PC-9 (cell line): ENCODE data around the gene NFE2L2. TPM values are rescaled to one million over a fixed set of nuclear protein-coding genes. Genes with fewer than 3 reads are reported as not detected.

ENCODE experiments used
- BruUV-seq: library from RNA; stranded (reverse); fragments of 400-500 nt; replicated peaks from 2 replicates; lab custom pipeline; 2021; lab: Mats Ljungman, UMichigan
- CTCF ChIA-PET: fragments of 300-600 bp; sonication (Branson Sonifier 250); formaldehyde crosslinking; loops from one replicate; lab custom pipeline; 2022; ENCODE audit warnings: antibody characterized with exemption; lab: Charles Lee
- POLR2A ChIA-PET: fragments of 300-600 bp; sonication (Branson Sonifier 250); formaldehyde crosslinking; loops from one replicate; lab custom pipeline; 2022; ENCODE audit warnings: antibody characterized with exemption; ENCODE audit not compliant: unreplicated experiment; lab: Charles Lee
- DNase-seq, 2 experiments: peaks; one replicate each; pipeline versions ENCODE4 v3.0.0 to v3.0.0-alpha.2; 2015 to 2022; ENCODE audit warnings: mixed read lengths in 1 of 2
- H2AFZ ChIP-seq: fragments of 200-600 bp; sonication (generic); 2 replicates; pipeline ENCODE4 v1.8.1; 2017; ENCODE audit warnings: antibody characterized with exemption
- H3F3A ChIP-seq: fragments of 200-600 bp; sonication (generic); 2 replicates; pipeline ENCODE4 v1.8.1; 2017; ENCODE audit warnings: antibody characterized with exemption, mild to moderate bottlenecking, low read depth; ENCODE audit not compliant: insufficient read depth
- H3K27ac ChIP-seq: fragments of 200-600 bp; sonication (generic); 2 replicates; pipeline ENCODE4 v1.6.1; 2016; ENCODE audit warnings: mixed run types
- H3K27me3 ChIP-seq: fragments of 200-600 bp; sonication (generic); 2 replicates; pipeline ENCODE4 v1.6.1; 2016; ENCODE audit warnings: low read depth, mixed run types; ENCODE audit not compliant: insufficient read depth
- H3K36me3 ChIP-seq: fragments of 200-600 bp; sonication (generic); 2 replicates; pipeline ENCODE4 v1.6.1; 2016; ENCODE audit warnings: low read depth, mixed run types
- H3K4me1 ChIP-seq: fragments of 200-600 bp; sonication (generic); replicated peaks from 2 replicates; pipeline ENCODE4 v1.6.1; 2016; ENCODE audit warnings: mixed run types; ENCODE audit not compliant: insufficient read depth
- H3K4me2 ChIP-seq: fragments of 200-600 bp; sonication (generic); 2 replicates; pipeline ENCODE4 v1.6.1; 2017; ENCODE audit warnings: mixed run types
- H3K4me3 ChIP-seq: fragments of 200-600 bp; sonication (generic); 2 replicates; pipeline ENCODE4 v1.6.1; 2016; ENCODE audit warnings: mixed run types
- H3K79me2 ChIP-seq: fragments of 200-600 bp; sonication (generic); 2 replicates; pipeline ENCODE4 v1.6.1; 2017; ENCODE audit warnings: low read depth, mixed run types
- H3K9me2 ChIP-seq: fragments of 200-600 bp; sonication (generic); 2 replicates; pipeline ENCODE4 v1.8.1; 2017; ENCODE audit warnings: mild to moderate bottlenecking; ENCODE audit not compliant: insufficient read depth
- H3K9me3 ChIP-seq: fragments of 200-600 bp; sonication (generic); 2 replicates; pipeline ENCODE4 v1.8.1; 2016; ENCODE audit warnings: low read depth; ENCODE audit not compliant: insufficient read depth
- H4K20me1 ChIP-seq: fragments of 200-600 bp; sonication (generic); 2 replicates; pipeline ENCODE4 v1.8.1; 2017; ENCODE audit not compliant: insufficient read depth
- CTCF ChIP-seq: fragments of 200-600 bp; sonication (generic); conservative IDR thresholded peaks from 2 replicates; pipeline ENCODE4 v1.6.1; 2017; ENCODE audit warnings: mixed run types, antibody characterized with exemption, mild to moderate bottlenecking, moderate library complexity
- EZH2 ChIP-seq: fragments of 200-600 bp; sonication (generic); IDR thresholded peaks from 2 replicates; pipeline ENCODE4 v1.8.0; 2017; ENCODE audit warnings: antibody characterized with exemption, low read depth
- intact Hi-C: fragments of 100-400 bp; cut with micrococcal nuclease; formaldehyde crosslinking; loops from one replicate; pipeline ENCODE4 v1.10.0; 2022; ENCODE audit not compliant: unreplicated experiment
- total RNA-seq: library from RNA; stranded (reverse); gene quantifications from 2 replicates; pipeline ENCODE4 v1.2.3, GENCODE V29; 2021

Gene NFE2L2
- total RNA-seq, 1 experiment from 2014 or later: 138 TPM

DNA sequence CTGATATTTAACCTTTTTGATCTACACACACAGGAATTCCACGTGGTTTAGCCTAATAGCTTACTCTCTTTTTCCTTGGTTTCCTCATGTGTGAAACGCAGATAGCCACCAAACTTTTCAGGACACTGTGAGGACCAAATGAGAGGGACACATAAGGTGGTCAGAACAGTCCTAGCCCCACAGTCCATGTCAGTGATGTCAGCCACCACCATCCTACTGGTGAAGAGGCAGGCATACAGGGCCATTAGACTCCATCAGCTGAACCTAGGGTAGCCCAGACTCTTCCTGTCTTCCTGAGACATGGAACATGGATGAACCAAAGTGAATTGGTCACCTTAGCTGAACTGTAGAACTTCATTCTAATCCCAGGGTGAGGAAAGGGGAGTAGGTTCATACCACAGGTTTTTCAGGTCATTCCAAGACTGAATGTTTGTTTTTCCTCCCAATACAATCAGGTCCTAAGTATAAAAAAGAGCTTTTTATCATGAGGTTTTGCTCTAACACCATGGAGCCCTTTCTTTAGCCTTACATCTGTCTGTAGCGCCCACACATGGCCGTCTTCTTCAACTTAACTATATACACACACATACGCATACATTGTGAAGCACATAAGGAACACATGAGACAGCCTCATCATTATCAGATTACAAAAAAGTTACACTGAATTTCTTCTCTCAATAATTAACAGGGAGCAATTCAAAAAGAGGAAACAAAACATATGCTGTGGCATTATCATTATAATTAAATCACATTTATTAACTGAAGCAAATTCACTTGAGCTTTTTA, 18.5 kb upstream of the NFE2L2 start:
- ChIA-PET CTCF (interaction anchor here (0.9 kb wide), 1 partner anchor 118 kb away, joined by 4 read pairs; no protein-coding TSS in a partner anchor), POLR2A (no interaction called here)
- H3F3A ChIP-seq: peaks cover 5% of the 10 kb centered on the region; the same call in 1 of the 2 replicates
- no peak for DNase-seq
- H3K4me1 ChIP-seq: 0 out of 2 replicates have a peak, but pooled peaks cover 10% of the 10 kb centered on the region
- H2AFZ ChIP-seq: no peak overlapping the region
- H3K9me2 ChIP-seq: no peaks in the 10 kb centered on the region
- H4K20me1 ChIP-seq: no peaks in the 10 kb centered on the region
- H3K4me3 ChIP-seq: no peak overlapping the region
- no peak overlapping the region for H3K4me2 ChIP-seq
- TF ChIP-seq EZH2: no peak
- no peak for TF ChIP-seq CTCF
- H3K9me3 ChIP-seq: no peaks in the 10 kb centered on the region
- H3K79me2 ChIP-seq: no peaks in the 10 kb centered on the region
- no TSS peak for BruUV-seq
- intact Hi-C loops: no loop called here
- no peak overlapping the region for H3K27ac ChIP-seq
- no peaks in the 10 kb centered on the region for H3K27me3 ChIP-seq
- no peaks in the 10 kb centered on the region for H3K36me3 ChIP-seq

- Histone ChIP-seq H3K79me2 (no peaks in the 10 kb centered on the region), H4K20me1 (no peaks in the 10 kb centered on the region), H3K4me1 (0 out of 2 replicates have a peak, but pooled peaks cover 10% of the 10 kb centered on the region), H3K27me3 (no peaks in the 10 kb centered on the region), H3K9me3 (no peaks in the 10 kb centered on the region), H2AFZ (no peak overlapping the region), H3K4me3 (no peak overlapping the region), H3K27ac (no peak overlapping the region), H3K4me2 (no peak overlapping the region), H3K9me2 (no peaks in the 10 kb centered on the region), H3K36me3 (no peaks in the 10 kb centered on the region), H3F3A (peaks cover 5% of the 10 kb centered on the region; the same call in 1 of the 2 replicates)
- ChIA-PET POLR2A (interaction anchor here (0.7 kb wide), 1 partner anchor 16 kb away, joined by 12 read pairs; no protein-coding TSS in a partner anchor), CTCF (interaction anchor here (0.9 kb wide), 1 partner anchor 117 kb away, joined by 4 read pairs; no protein-coding TSS in a partner anchor)
- intact Hi-C loops: no loop called here
- no TSS peak for BruUV-seq
- no peak for TF ChIP-seq EZH2
- no peak for TF ChIP-seq CTCF
- DNase-seq: no peak
Measured at GRCh38 chr2:177282181-177282641, 17.7 kb upstream of the NFE2L2 start.

GRCh38 chr2:177281400-177282180, 17.1 kb upstream of the NFE2L2 start:
- no TSS peak for BruUV-seq
- no peak for DNase-seq
- POLR2A ChIA-PET: interaction anchor here (0.6 to 0.7 kb wide), 3 partner anchors 9 to 117 kb away, joined by 6 to 23 read pairs (median 12); no protein-coding TSS in a partner anchor
- no peak overlapping the region for H2AFZ ChIP-seq
- intact Hi-C loops: no loop called here
- H3K4me2 ChIP-seq: no peak overlapping the region
- no peaks in the 10 kb centered on the region for H3K9me2 ChIP-seq
- no peaks in the 10 kb centered on the region for H3K36me3 ChIP-seq
- no peaks in the 10 kb centered on the region for H3K79me2 ChIP-seq
- no peaks in the 10 kb centered on the region for H3K9me3 ChIP-seq
- TF ChIP-seq EZH2 (no peak), CTCF (no peak)
- H4K20me1 ChIP-seq: no peaks in the 10 kb centered on the region
- CTCF ChIA-PET: no interaction called here
- H3K4me3 ChIP-seq: no peak overlapping the region
- no peak overlapping the region for H3K27ac ChIP-seq
- 0 out of 2 replicates have a peak, but pooled peaks cover 10% of the 10 kb centered on the region for H3K4me1 ChIP-seq
- peaks cover 5% of the 10 kb centered on the region; the same call in 1 of the 2 replicates for H3F3A ChIP-seq
- H3K27me3 ChIP-seq: no peaks in the 10 kb centered on the region
